Activated CD8-positive, alpha-beta T cell treated with anti-CD3 and anti-CD28 coated beads for 36 hours (primary cell): ENCODE results near the gene LRRC55. TPM values are rescaled to one million over a fixed set of nuclear protein-coding genes. Genes with fewer than 3 reads are reported as not detected.

ENCODE experiments used
- ATAC-seq: fragments of 200-7000 bp; cut with Tn5 transposase; one replicate; pipeline ENCODE4 v1.10.0; 2021; ENCODE audit warnings: mild to moderate bottlenecking, moderate library complexity
- CTCF ChIA-PET: fragments of 350-600 bp; sonication (Branson Sonifier 250); formaldehyde crosslinking; loops from one replicate; lab custom pipeline; 2021; ENCODE audit warnings: antibody characterized with exemption; lab: Charles Lee
- POLR2A ChIA-PET: fragments of 350-600 bp; sonication (Branson Sonifier 250); formaldehyde crosslinking; loops from one replicate; lab custom pipeline; 2021; ENCODE audit warnings: antibody characterized with exemption; lab: Charles Lee
- DNase-seq: peaks from one replicate; pipeline ENCODE4 v3.0.0-alpha.2; 2020
- H3K27ac Mint-ChIP-seq: one replicate; pipeline ENCODE4 v1.8.0; 2021; ENCODE audit warnings: mild to moderate bottlenecking, mixed read lengths
- H3K27me3 Mint-ChIP-seq: one replicate; pipeline ENCODE4 v1.8.0; 2021; ENCODE audit warnings: mixed read lengths
- H3K36me3 Mint-ChIP-seq: one replicate; pipeline ENCODE4 v1.8.0; 2021; ENCODE audit warnings: low read depth, mixed read lengths
- H3K4me1 Mint-ChIP-seq: one replicate; pipeline ENCODE4 v1.8.0; 2021; ENCODE audit warnings: low read depth, mixed read lengths
- H3K4me3 Mint-ChIP-seq: one replicate; pipeline ENCODE4 v1.8.0; 2021; ENCODE audit warnings: mild to moderate bottlenecking, moderate library complexity, mixed read lengths
- H3K9me3 Mint-ChIP-seq: one replicate; pipeline ENCODE4 v1.8.0; 2021; ENCODE audit warnings: mixed read lengths
- intact Hi-C: fragments of 100-400 bp; cut with micrococcal nuclease; formaldehyde crosslinking; loops from one replicate; pipeline ENCODE4 v1.10.0; 2022
- total RNA-seq, 2 experiments: library from RNA; stranded (reverse); gene quantifications; one replicate each; pipeline ENCODE4 v1.2.3, GENCODE V29; 2021
- TF ChIP-seq, protein P1 (sequence below): fragments of 200-600 bp; IDR thresholded peaks from one replicate; pipeline ENCODE4 v1.8.0; 2022; ENCODE audit warnings: antibody characterized with exemption, mild to moderate bottlenecking

LRRC55 gene
- total RNA-seq, 2 experiments from 2014 or later = not detected

DNA sequence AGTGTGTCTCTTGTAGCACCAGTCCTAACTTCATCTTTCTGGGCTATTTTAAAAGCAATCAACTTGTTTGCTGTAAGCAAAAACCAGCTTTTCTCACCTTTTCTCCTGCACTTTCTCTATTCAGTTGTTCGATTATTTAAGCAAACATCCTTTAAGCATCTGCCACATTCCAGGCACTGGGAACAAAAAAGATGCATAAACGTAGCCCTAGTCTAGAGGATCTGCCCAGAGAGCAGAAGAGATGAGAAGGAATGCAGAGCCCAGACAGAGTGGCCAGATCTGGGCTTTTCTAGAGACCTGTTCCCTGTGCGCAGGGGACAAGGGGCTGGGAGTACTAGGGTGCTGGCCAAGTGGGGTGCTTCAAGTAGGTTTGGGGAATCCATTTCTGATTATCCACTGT is 46.8 kb downstream of the LRRC55 start:
- H3K36me3 Mint-ChIP-seq = no peaks in the 10 kb centered on the region
- H3K27me3 Mint-ChIP-seq = peaks cover 34% of the 10 kb centered on the region
- H3K4me1 Mint-ChIP-seq = no peaks in the 10 kb centered on the region
- TF ChIP-seq, protein P1, sequence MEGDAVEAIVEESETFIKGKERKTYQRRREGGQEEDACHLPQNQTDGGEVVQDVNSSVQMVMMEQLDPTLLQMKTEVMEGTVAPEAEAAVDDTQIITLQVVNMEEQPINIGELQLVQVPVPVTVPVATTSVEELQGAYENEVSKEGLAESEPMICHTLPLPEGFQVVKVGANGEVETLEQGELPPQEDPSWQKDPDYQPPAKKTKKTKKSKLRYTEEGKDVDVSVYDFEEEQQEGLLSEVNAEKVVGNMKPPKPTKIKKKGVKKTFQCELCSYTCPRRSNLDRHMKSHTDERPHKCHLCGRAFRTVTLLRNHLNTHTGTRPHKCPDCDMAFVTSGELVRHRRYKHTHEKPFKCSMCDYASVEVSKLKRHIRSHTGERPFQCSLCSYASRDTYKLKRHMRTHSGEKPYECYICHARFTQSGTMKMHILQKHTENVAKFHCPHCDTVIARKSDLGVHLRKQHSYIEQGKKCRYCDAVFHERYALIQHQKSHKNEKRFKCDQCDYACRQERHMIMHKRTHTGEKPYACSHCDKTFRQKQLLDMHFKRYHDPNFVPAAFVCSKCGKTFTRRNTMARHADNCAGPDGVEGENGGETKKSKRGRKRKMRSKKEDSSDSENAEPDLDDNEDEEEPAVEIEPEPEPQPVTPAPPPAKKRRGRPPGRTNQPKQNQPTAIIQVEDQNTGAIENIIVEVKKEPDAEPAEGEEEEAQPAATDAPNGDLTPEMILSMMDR = no peak
- CTCF ChIA-PET = no interaction called here
- DNase-seq (no peak), ATAC-seq (no peak)
- intact Hi-C loops = no loop called here
- H3K9me3 Mint-ChIP-seq = no peaks in the 10 kb centered on the region
- no peak overlapping the region for H3K4me3 Mint-ChIP-seq
- POLR2A ChIA-PET = no interaction called here
- no peak overlapping the region for H3K27ac Mint-ChIP-seq

DNA sequence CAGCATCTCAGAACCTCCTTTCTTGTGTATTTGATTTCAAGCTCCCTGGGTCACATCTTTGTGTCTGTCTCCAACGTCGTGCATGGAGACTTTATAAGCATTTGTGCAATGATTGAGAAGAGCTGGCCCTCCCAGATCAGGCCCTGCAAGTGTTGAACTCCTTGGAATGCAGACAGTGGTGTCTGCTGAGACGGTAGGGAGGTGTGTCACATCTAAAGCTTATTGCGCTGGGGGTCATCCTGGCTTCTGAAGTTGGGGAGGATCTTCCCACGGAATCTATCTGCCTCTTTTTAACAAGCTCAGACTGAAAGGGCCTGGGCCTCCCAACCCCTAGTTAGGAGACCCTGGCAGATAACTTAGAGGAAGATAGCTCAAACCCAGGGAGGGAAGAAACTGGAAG is 48.6 kb downstream of the LRRC55 start:
- no peak overlapping the region for H3K27ac Mint-ChIP-seq
- H3K27me3 Mint-ChIP-seq = peaks cover 44% of the 10 kb centered on the region
- H3K4me3 Mint-ChIP-seq = no peak overlapping the region
- H3K36me3 Mint-ChIP-seq = no peaks in the 10 kb centered on the region
- no peaks in the 10 kb centered on the region for H3K9me3 Mint-ChIP-seq
- POLR2A ChIA-PET = no interaction called here
- CTCF ChIA-PET = interaction anchor here (0.6 to 1.4 kb wide), 2 partner anchors 19 to 139 kb away, joined by 3 to 5 read pairs; no protein-coding TSS in a partner anchor
- intact Hi-C loops = no loop called here
- DNase-seq (no peak), ATAC-seq (no peak)
- no peaks in the 10 kb centered on the region for H3K4me1 Mint-ChIP-seq
- TF ChIP-seq, protein P1 = no peak

DNA sequence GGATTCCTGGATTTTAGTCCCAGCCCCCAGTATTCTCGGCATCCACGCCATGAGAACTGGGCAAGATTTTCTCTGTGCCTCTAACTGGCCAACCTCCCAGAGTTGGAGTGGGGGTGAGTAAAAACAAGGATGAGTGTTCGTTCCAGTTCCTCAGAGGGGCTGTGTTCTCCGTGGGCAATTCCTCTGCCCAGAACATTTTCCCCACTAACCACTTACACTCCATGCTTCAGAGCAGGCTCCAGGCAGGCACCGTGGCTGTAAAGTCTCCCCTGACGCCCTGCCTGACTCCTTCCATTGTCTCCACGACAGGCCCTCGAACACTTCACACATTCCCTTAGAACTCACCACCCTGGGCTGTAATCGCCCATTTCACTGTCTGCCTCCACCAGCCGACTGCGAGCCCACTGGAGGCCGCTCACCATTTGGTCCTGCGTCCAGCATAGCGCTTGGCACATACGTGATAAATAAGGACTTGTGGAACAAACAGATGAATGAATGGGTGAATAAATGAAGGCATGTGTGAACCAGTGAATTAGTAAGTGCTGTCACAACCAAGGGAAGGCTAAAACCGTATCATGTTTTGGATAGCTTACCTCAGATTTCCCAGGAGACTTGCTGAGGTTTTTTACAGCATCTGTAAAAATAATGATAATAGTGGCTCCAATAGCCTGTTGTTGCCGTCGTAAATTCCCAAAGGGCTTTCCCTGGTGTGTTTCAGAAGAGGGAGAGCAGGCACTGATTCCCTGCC is 49.2 kb downstream of the LRRC55 start:
- H3K27me3 Mint-ChIP-seq = peaks cover 47% of the 10 kb centered on the region
- POLR2A ChIA-PET = no interaction called here

DNA sequence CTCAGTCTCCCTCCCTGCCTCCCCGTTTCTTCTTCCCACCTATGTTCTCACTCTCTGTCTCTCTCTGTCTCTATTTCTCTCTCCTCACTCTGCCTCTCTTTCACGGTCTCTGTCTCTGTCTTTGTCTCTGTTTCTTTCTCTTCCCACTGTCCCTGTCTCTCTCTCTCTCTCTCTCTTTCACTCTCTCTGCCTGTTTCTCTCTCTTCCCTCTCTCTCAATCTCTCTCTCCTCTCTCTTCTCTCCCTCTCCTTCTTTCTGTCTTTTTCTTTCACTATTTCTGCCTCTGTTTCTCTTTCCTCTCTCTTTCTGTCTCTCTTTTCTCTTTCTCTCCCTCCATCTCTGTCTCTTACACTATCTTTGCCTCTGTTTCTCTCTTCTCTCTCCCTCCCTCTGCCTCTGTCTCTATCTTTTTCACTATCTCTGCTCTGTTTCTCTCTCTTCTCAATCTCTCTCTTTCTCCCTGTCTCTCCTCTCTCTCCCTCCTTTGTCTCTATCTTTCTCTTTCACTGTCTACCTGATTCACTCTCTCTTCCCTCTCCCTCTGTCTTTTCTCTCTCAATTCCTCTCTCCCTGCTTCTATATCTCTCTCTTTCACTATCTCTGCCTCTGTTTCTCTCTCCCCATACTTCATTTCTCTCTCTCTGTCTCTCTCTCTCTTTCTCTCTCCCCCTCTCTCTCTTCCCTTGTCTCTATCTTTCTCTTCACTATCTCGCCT is 49.9 kb downstream of the LRRC55 start:
- H3K4me1 Mint-ChIP-seq = no peaks in the 10 kb centered on the region
- TF ChIP-seq, protein P1 = no peak
- no peak overlapping the region for H3K27ac Mint-ChIP-seq
- peaks cover 52% of the 10 kb centered on the region for H3K27me3 Mint-ChIP-seq
- no peak overlapping the region for H3K4me3 Mint-ChIP-seq
- POLR2A ChIA-PET = no interaction called here
- DNase-seq (no peak), ATAC-seq (no peak)
- intact Hi-C loops = no loop called here
- H3K9me3 Mint-ChIP-seq = no peaks in the 10 kb centered on the region
- H3K36me3 Mint-ChIP-seq = no peaks in the 10 kb centered on the region
- CTCF ChIA-PET = interaction anchor here (2.5 kb wide), 1 partner anchor 18 kb away, joined by 13 read pairs; no protein-coding TSS in a partner anchor

More for the DNA sequence above, 49.2 kb downstream of the LRRC55 start:
- intact Hi-C loops = no loop called here
- DNase-seq (no peak), ATAC-seq (no peak)
- CTCF ChIA-PET = interaction anchor here (1.4 kb wide), 1 partner anchor 18 kb away, joined by 5 read pairs; no protein-coding TSS in a partner anchor
- Mint-ChIP-seq H3K4me3 (no peak overlapping the region), H3K27ac (no peak overlapping the region), H3K36me3 (no peaks in the 10 kb centered on the region), H3K4me1 (no peaks in the 10 kb centered on the region), H3K9me3 (no peaks in the 10 kb centered on the region)
- TF ChIP-seq, protein P1 = no peak

DNA sequence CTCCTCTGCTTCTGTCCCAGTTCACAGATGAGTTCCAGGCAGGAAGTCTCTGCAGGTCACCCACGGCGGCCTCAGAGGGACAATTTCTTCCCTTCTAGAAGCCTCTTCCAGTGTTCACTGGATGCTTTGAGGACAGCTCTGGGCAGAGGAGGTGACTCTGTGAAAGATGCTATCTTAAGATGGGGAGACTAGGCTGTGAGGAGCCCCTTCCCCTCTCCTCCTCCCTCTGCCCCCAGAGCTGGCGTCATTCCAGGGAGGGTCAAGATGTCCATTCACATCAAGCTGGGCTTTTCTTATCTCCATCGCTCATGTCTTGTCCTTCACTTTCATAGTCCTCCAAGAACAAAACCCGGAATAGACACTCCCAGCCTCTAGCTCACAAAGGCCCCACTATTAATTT is 51.9 kb downstream of the LRRC55 start:
- H3K27me3 Mint-ChIP-seq = peaks cover 63% of the 10 kb centered on the region
- TF ChIP-seq, protein P1 = no peak
- H3K9me3 Mint-ChIP-seq = no peaks in the 10 kb centered on the region
- H3K4me3 Mint-ChIP-seq = no peak overlapping the region
- no peak overlapping the region for H3K27ac Mint-ChIP-seq
- no peak for DNase-seq
- POLR2A ChIA-PET = no interaction called here
- H3K4me1 Mint-ChIP-seq = peaks cover 7% of the 10 kb centered on the region
- CTCF ChIA-PET = interaction anchor here (2.5 kb wide), 1 partner anchor 16 kb away, joined by 13 read pairs; no protein-coding TSS in a partner anchor
- no peaks in the 10 kb centered on the region for H3K36me3 Mint-ChIP-seq
- ATAC-seq = no peak
- intact Hi-C loops = no loop called here
